HCT116 (cell line): ENCODE results near the gene TRAF3. TPM values are rescaled to one million over a fixed set of nuclear protein-coding genes. Genes with fewer than 3 reads are reported as not detected.

Source experiments
- ATAC-seq: fragments of 200-7000 bp; cut with Tn5 transposase; 2 replicates; pipeline ENCODE4 v1.9.1; 2020; ENCODE audit warnings: mild to moderate bottlenecking, moderate library complexity
- BruUV-seq: library from RNA; stranded (reverse); fragments of 400-500 nt; replicated peaks from 2 replicates; lab custom pipeline; 2021; lab: Mats Ljungman, UMichigan
- CTCF ChIA-PET: fragments of 300-600 bp; sonication (Branson Sonifier 250); formaldehyde crosslinking; loops from one replicate; lab custom pipeline; 2021; ENCODE audit warnings: antibody characterized with exemption; lab: Charles Lee
- POLR2A ChIA-PET: fragments of 300-600, 350-600 bp; sonication (Branson Sonifier 250); formaldehyde crosslinking; loops from one replicate; lab custom pipeline; 2021; ENCODE audit warnings: antibody characterized with exemption; lab: Charles Lee
- RAD21 ChIA-PET, 2 experiments: fragments of 300-600 bp; sonication (Branson Sonifier 250); formaldehyde crosslinking; loops; one replicate each; lab custom pipeline; 2023; ENCODE audit warnings: low total read pairs in 2 of 2; ENCODE audit not compliant: uncharacterized antibody in 2 of 2, unreplicated experiment in 2 of 2, low non-redundant PET in 1 of 2; lab: Charles Lee
- DNase-seq: peaks from one replicate; pipeline ENCODE4 v3.0.0-alpha.2; 2010; ENCODE audit warnings: low read depth, low spot score
- H2AFZ ChIP-seq: fragments of 200-600 bp; shearing (Covaris generic), sonication (generic); 2 replicates; pipeline ENCODE4 v1.6.1; 2017; ENCODE audit warnings: low read depth, mixed run types, mixed read lengths, antibody characterized with exemption, low read length; ENCODE audit not compliant: poor library complexity, severe bottlenecking
- H3K27ac ChIP-seq: 2 replicates; pipeline ENCODE4 v1.5.1; 2012; ENCODE audit warnings: low read depth, low read length
- H3K27me3 ChIP-seq: fragments of 200-600 bp; sonication (generic); 2 replicates; pipeline ENCODE4 v1.6.1; 2016; ENCODE audit warnings: mixed run types, low read length, mixed read lengths; ENCODE audit not compliant: insufficient read depth
- H3K36me3 ChIP-seq, 2 experiments: fragments of 200-500 bp in 1 of 2; fragments of 200-600 bp in 1 of 2; sonication (Bioruptor generic) in 1 of 2; sonication (generic) in 1 of 2; 2 replicates each; pipeline versions ENCODE4 v1.5.1 to v1.6.1; 2014 to 2016; ENCODE audit warnings: low read length in 2 of 2, inconsistent platforms in 1 of 2, mixed read lengths in 1 of 2, mixed run types in 1 of 2; ENCODE audit not compliant: insufficient read depth in 2 of 2, control insufficient read depth in 1 of 2
- H3K4me1 ChIP-seq, 2 experiments: fragments of 200-600 bp in 1 of 2; sonication (generic) in 1 of 2; 2 replicates each; pipeline versions ENCODE4 v1.5.1 to v1.6.1; 2012 to 2017; ENCODE audit warnings: low read length in 2 of 2, inconsistent platforms in 1 of 2, mild to moderate bottlenecking in 1 of 2, mixed read lengths in 1 of 2, mixed run types in 1 of 2, moderate library complexity in 1 of 2; ENCODE audit not compliant: insufficient read depth in 2 of 2, control insufficient read depth in 1 of 2
- H3K4me2 ChIP-seq: fragments of 200-600 bp; sonication (generic); 2 replicates; pipeline ENCODE4 v1.6.1; 2017; ENCODE audit warnings: mixed run types, low read length, mixed read lengths
- H3K4me3 ChIP-seq, 2 experiments: fragments of 200-600 bp in 1 of 2; sonication (generic) in 1 of 2; replicated peaks in 1 of 2; 2 replicates each; pipeline ENCODE4 v1.5.1; 2011 to 2016; ENCODE audit warnings: low read length in 2 of 2, control low read depth in 1 of 2, low read depth in 1 of 2, mild to moderate bottlenecking in 1 of 2, mixed read lengths in 1 of 2, mixed run types in 1 of 2
- H3K79me2 ChIP-seq: fragments of 200-600 bp; sonication (generic); 2 replicates; pipeline ENCODE4 v1.6.1; 2017; ENCODE audit warnings: mild to moderate bottlenecking, mixed run types, low read length, moderate library complexity, mixed read lengths; ENCODE audit not compliant: insufficient read depth
- H3K9ac ChIP-seq: fragments of 200-600 bp; sonication (generic); 2 replicates; pipeline ENCODE4 v1.6.1; 2016; ENCODE audit warnings: low read length, mixed read lengths
- H3K9me2 ChIP-seq: fragments of 200-600 bp; sonication (generic), shearing (Covaris generic); 2 replicates; pipeline ENCODE4 v1.6.1; 2017; ENCODE audit warnings: mixed run types, mild to moderate bottlenecking, moderate library complexity; ENCODE audit not compliant: insufficient read depth
- H3K9me3 ChIP-seq, 2 experiments: fragments of 200-500 bp in 1 of 2; fragments of 200-600 bp in 1 of 2; sonication (Bioruptor generic) in 1 of 2; sonication (generic) in 1 of 2; 2 replicates each; pipeline ENCODE4 v1.6.1; 2014 to 2017; ENCODE audit warnings: low read length in 2 of 2, mixed read lengths in 2 of 2, inconsistent platforms in 1 of 2, low read depth in 1 of 2, mild to moderate bottlenecking in 1 of 2, mixed run types in 1 of 2, moderate library complexity in 1 of 2; ENCODE audit not compliant: control insufficient read depth in 1 of 2, insufficient read depth in 1 of 2
- H4K20me1 ChIP-seq: fragments of 200-600 bp; sonication (generic), shearing (Covaris generic); 2 replicates; pipeline ENCODE4 v1.6.1; 2017; ENCODE audit warnings: mixed run types, mild to moderate bottlenecking, moderate library complexity; ENCODE audit not compliant: insufficient read depth
- ATF3 ChIP-seq: IDR thresholded peaks from 2 replicates; pipeline ENCODE4 v1.6.1; 2012
- CBX3 ChIP-seq: IDR thresholded peaks from 2 replicates; pipeline ENCODE4 v1.6.1; 2012; ENCODE audit warnings: low read depth
- CEBPB ChIP-seq: IDR thresholded peaks from 2 replicates; pipeline ENCODE4 v1.6.1; 2012; ENCODE audit warnings: low read depth
- CTCF ChIP-seq, 3 experiments: fragments of 200-600 bp in 1 of 3; sonication (generic) in 1 of 3; IDR thresholded peaks in 2 of 3; conservative IDR thresholded peaks in 1 of 3; 2 replicates each; pipeline ENCODE4 v1.5.1; 2012 to 2017; ENCODE audit warnings: low read depth in 2 of 3, low read length in 2 of 3, antibody characterized with exemption in 1 of 3, borderline replicate concordance in 1 of 3, control low read depth in 1 of 3, mild to moderate bottlenecking in 1 of 3, mixed read lengths in 1 of 3, mixed run types in 1 of 3, moderate library complexity in 1 of 3; ENCODE audit not compliant: insufficient read depth in 1 of 3
- EGR1 ChIP-seq: IDR thresholded peaks from 2 replicates; pipeline ENCODE4 v1.6.1; 2012; ENCODE audit warnings: low read depth
- ELF1 ChIP-seq: IDR thresholded peaks from 2 replicates; pipeline ENCODE4 v1.6.1; 2012; ENCODE audit warnings: low read depth, borderline replicate concordance
- EZH2phosphoT487 ChIP-seq: fragments of 200-600 bp; IDR thresholded peaks from 2 replicates; pipeline ENCODE4 v1.6.1; 2018; ENCODE audit warnings: antibody characterized with exemption, borderline replicate concordance
- FOSL1 ChIP-seq: IDR thresholded peaks from 2 replicates; pipeline ENCODE4 v1.6.1; 2012; ENCODE audit warnings: low read depth
- JUND ChIP-seq: IDR thresholded peaks from 2 replicates; pipeline ENCODE4 v1.6.1; 2012
- MAX ChIP-seq: IDR thresholded peaks from 2 replicates; pipeline ENCODE4 v1.6.1; 2012
- POLR2A ChIP-seq: IDR thresholded peaks from 2 replicates; pipeline ENCODE4 v1.7.0; 2011; ENCODE audit warnings: borderline replicate concordance; ENCODE audit not compliant: insufficient read depth, insufficient read length; ENCODE audit errors: extremely low read depth
- POLR2AphosphoS5 ChIP-seq: IDR thresholded peaks from 2 replicates; pipeline ENCODE4 v1.6.1; 2011; ENCODE audit warnings: mild to moderate bottlenecking, low read depth, low read length, moderate library complexity
- RAD21 ChIP-seq: IDR thresholded peaks from 2 replicates; pipeline ENCODE4 v1.6.1; 2012; ENCODE audit warnings: low read depth, mild to moderate bottlenecking
- REST ChIP-seq: IDR thresholded peaks from 2 replicates; pipeline ENCODE4 v1.6.1; 2012; ENCODE audit warnings: low read depth
- SIN3A ChIP-seq: IDR thresholded peaks from 2 replicates; pipeline ENCODE4 v1.6.1; 2012; ENCODE audit warnings: low read depth
- SP1 ChIP-seq: IDR thresholded peaks from 2 replicates; pipeline ENCODE4 v1.6.1; 2012; ENCODE audit warnings: low read depth
- SRF ChIP-seq: IDR thresholded peaks from 2 replicates; pipeline ENCODE4 v1.6.1; 2012; ENCODE audit warnings: low read depth
- TCF7L2 ChIP-seq: IDR thresholded peaks from 2 replicates; pipeline ENCODE4 v1.7.0; 2011; ENCODE audit warnings: borderline replicate concordance, inconsistent platforms; ENCODE audit not compliant: insufficient read depth, insufficient read length; ENCODE audit errors: extremely low read depth
- ZFX ChIP-seq: fragments of 450-650 bp; IDR thresholded peaks from 2 replicates; pipeline ENCODE4 v1.6.1; 2017
- ZNF274 ChIP-seq: fragments of 200-500 bp; sonication (Bioruptor generic); IDR thresholded peaks from 2 replicates; pipeline ENCODE4 v1.6.1; 2014; ENCODE audit warnings: mild to moderate bottlenecking, low read depth, low read length, inconsistent platforms
- intact Hi-C: fragments of 100-400 bp; cut with micrococcal nuclease; formaldehyde crosslinking; loops from 2 replicates; pipeline ENCODE4 v1.10.0; 2022
- total RNA-seq: library from RNA; stranded (reverse); gene quantifications from one replicate; pipeline ENCODE4 v1.2.1, GENCODE V29; 2021; ENCODE audit not compliant: unreplicated experiment

TRAF3 gene
- total RNA-seq, 1 experiment from 2014 or later = 32.1 TPM

GRCh38 chr14:102902086-102902485 is 124.8 kb downstream of the TRAF3 start:
- ChIA-PET CTCF (no interaction called here), POLR2A (no interaction called here), RAD21 (no interaction called here)
- TF ChIP-seq JUND (no peak), POLR2A (no peak), POLR2AphosphoS5 (no peak), FOSL1 (no peak), ATF3 (no peak), EZH2phosphoT487 (no peak), SP1 (no peak), ELF1 (no peak), RAD21 (no peak), TCF7L2 (no peak), MAX (no peak), CBX3 (no peak), ZFX (no peak), ZNF274 (no peak), SRF (no peak), EGR1 (no peak), SIN3A (no peak), CEBPB (no peak), CTCF (IDR thresholded peaks at IDR 0.05 in 2 of 3, conservative IDR thresholded peaks at IDR 0.05 in 1 of 3; ENCODE audit: borderline replicate concordance in 1 of 3, insufficient read depth in 1 of 3, low read depth in 2 of 3, low read length in 2 of 3) (no peak), REST (no peak)
- DNase-seq (no peak), ATAC-seq (no peak)
- no peak overlapping the region for H3K9ac ChIP-seq
- no peaks in the 10 kb centered on the region for H3K79me2 ChIP-seq
- intact Hi-C loops = no loop called here
- no peak overlapping the region for H3K27ac ChIP-seq
- no peaks in the 10 kb centered on the region for H3K27me3 ChIP-seq
- no peaks in the 10 kb centered on the region for H3K4me1 ChIP-seq
- no peak overlapping the region for H2AFZ ChIP-seq
- no TSS peak for BruUV-seq
- H3K9me2 ChIP-seq = no peaks in the 10 kb centered on the region
- H4K20me1 ChIP-seq = no peaks in the 10 kb centered on the region
- H3K36me3 ChIP-seq = peaks cover 0 to 23% of the 10 kb centered on the region in 2 experiments; a peak in 2 of 4 replicates
- no peaks in the 10 kb centered on the region for H3K9me3 ChIP-seq
- H3K4me2 ChIP-seq = no peak overlapping the region
- H3K4me3 ChIP-seq = no peak overlapping the region
